IMR-90 (cell line): ENCODE data around the gene MARS1. TPM values are rescaled to one million over a fixed set of nuclear protein-coding genes. Genes with fewer than 3 reads are reported as not detected.

Experiments used
- ATAC-seq: fragments of 200-7000 bp; cut with Tn5 transposase; 2 replicates; pipeline ENCODE4 v1.9.1; 2020; ENCODE audit warnings: low read depth, mild to moderate bottlenecking, moderate library complexity
- BruUV-seq: library from RNA; stranded (reverse); fragments of 400-500 nt; replicated peaks from 2 replicates; lab custom pipeline; 2021; lab: Mats Ljungman, UMichigan
- CTCF ChIA-PET: fragments of 300-600 bp; formaldehyde crosslinking; extraction: SDS; loops from one replicate; lab custom pipeline; 2021; ENCODE audit warnings: antibody characterized with exemption; lab: Yijun Ruan, JAX
- POLR2A ChIA-PET: fragments of 300-600 bp; sonication (Branson Sonifier 250); formaldehyde crosslinking; loops from one replicate; lab custom pipeline; 2022; ENCODE audit warnings: antibody characterized with exemption; ENCODE audit not compliant: unreplicated experiment; lab: Charles Lee
- DNase-seq: peaks from one replicate; pipeline ENCODE4 v3.0.0; 2013
- H2AFZ ChIP-seq: replicated peaks from 2 replicates; pipeline ENCODE3; 2013; ENCODE audit warnings: low read length, mild to moderate bottlenecking; ENCODE audit not compliant: poor library complexity
- H2AK5ac ChIP-seq: 2 replicates; pipeline ENCODE4 v1.6.1; 2013; ENCODE audit warnings: low read depth, low read length, inconsistent platforms
- H2AK9ac ChIP-seq: replicated peaks from 2 replicates; pipeline ENCODE3; 2013; ENCODE audit warnings: mild to moderate bottlenecking, low read depth, low read length, moderate library complexity; ENCODE audit not compliant: poor library complexity
- H2BK120ac ChIP-seq: 2 replicates; pipeline ENCODE4 v1.6.1; 2013; ENCODE audit warnings: low read depth, low read length, inconsistent platforms
- H2BK15ac ChIP-seq: 3 replicates; pipeline ENCODE4 v1.6.1; 2013; ENCODE audit warnings: low read depth, low read length, inconsistent platforms
- H2BK20ac ChIP-seq: 2 replicates; pipeline ENCODE4 v1.6.1; 2013; ENCODE audit warnings: low read depth, mild to moderate bottlenecking, inconsistent platforms, low read length, moderate library complexity
- H2BK5ac ChIP-seq: 2 replicates; pipeline ENCODE4 v1.6.1; 2013; ENCODE audit warnings: mild to moderate bottlenecking, low read depth, low read length, inconsistent platforms; ENCODE audit not compliant: poor library complexity, severe bottlenecking
- H3K14ac ChIP-seq: replicated peaks from 2 replicates; pipeline ENCODE4 v1.6.1; 2013; ENCODE audit warnings: low read depth, low read length, inconsistent platforms
- H3K18ac ChIP-seq: 2 replicates; pipeline ENCODE4 v1.6.1; 2013; ENCODE audit warnings: low read depth, low read length, control low read depth
- H3K23ac ChIP-seq: 2 replicates; pipeline ENCODE4 v1.6.1; 2013; ENCODE audit warnings: low read depth, low read length, inconsistent platforms
- H3K27ac ChIP-seq: 2 replicates; pipeline ENCODE4 v1.5.1; 2013; ENCODE audit warnings: mild to moderate bottlenecking, control low read depth, low read length; ENCODE audit not compliant: insufficient read depth
- H3K27me3 ChIP-seq: 2 replicates; pipeline ENCODE4 v1.6.1; 2013; ENCODE audit warnings: low read length; ENCODE audit not compliant: control insufficient read depth, insufficient read depth
- H3K36me3 ChIP-seq: 2 replicates; pipeline ENCODE4 v1.6.1; 2013; ENCODE audit warnings: low read length, mixed read lengths; ENCODE audit not compliant: control insufficient read depth, insufficient read depth
- H3K4ac ChIP-seq: 2 replicates; pipeline ENCODE4 v1.6.1; 2013; ENCODE audit warnings: low read depth, low read length, inconsistent platforms
- H3K4me1 ChIP-seq: 2 replicates; pipeline ENCODE4 v1.6.1; 2013; ENCODE audit warnings: low read length, mixed read lengths; ENCODE audit not compliant: control insufficient read depth, insufficient read depth
- H3K4me2 ChIP-seq: 2 replicates; pipeline ENCODE4 v1.6.1; 2013; ENCODE audit warnings: low read depth, mild to moderate bottlenecking, control low read depth, low read length, moderate library complexity
- H3K4me3 ChIP-seq: 2 replicates; pipeline ENCODE4 v1.5.1; 2013; ENCODE audit warnings: low read depth, mild to moderate bottlenecking, control low read depth, low read length, moderate library complexity; ENCODE audit not compliant: insufficient read depth
- H3K56ac ChIP-seq: 2 replicates; pipeline ENCODE4 v1.6.1; 2013; ENCODE audit warnings: low read length, inconsistent platforms; ENCODE audit not compliant: insufficient read depth; ENCODE audit errors: extremely low read depth
- H3K79me1 ChIP-seq, 2 experiments: 2 replicates each; pipeline ENCODE4 v1.6.1; 2013; ENCODE audit warnings: low read length in 2 of 2, inconsistent platforms in 1 of 2, low read depth in 1 of 2
- H3K9ac ChIP-seq: 2 replicates; pipeline ENCODE4 v1.6.1; 2013; ENCODE audit warnings: low read depth, low read length, control low read depth
- H3K9me1 ChIP-seq: 2 replicates; pipeline ENCODE4 v1.6.1; 2013; ENCODE audit warnings: low read length, inconsistent platforms; ENCODE audit not compliant: insufficient read depth
- H3K9me3 ChIP-seq: 2 replicates; pipeline ENCODE4 v1.6.1; 2013; ENCODE audit warnings: low read length; ENCODE audit not compliant: control insufficient read depth, insufficient read depth
- H4K20me1 ChIP-seq: 2 replicates; pipeline ENCODE4 v1.6.1; 2013; ENCODE audit warnings: low read length, inconsistent platforms; ENCODE audit not compliant: insufficient read depth
- H4K5ac ChIP-seq: 2 replicates; pipeline ENCODE4 v1.6.1; 2013; ENCODE audit warnings: mild to moderate bottlenecking, low read depth, low read length, control low read depth
- H4K8ac ChIP-seq, 2 experiments: 2 replicates each; pipeline ENCODE4 v1.6.1; 2013; ENCODE audit warnings: low read depth in 2 of 2, low read length in 2 of 2, control low read depth in 1 of 2, inconsistent platforms in 1 of 2
- H4K91ac ChIP-seq: 2 replicates; pipeline ENCODE4 v1.6.1; 2013; ENCODE audit warnings: low read depth, low read length, inconsistent platforms; ENCODE audit not compliant: insufficient read depth
- CEBPB ChIP-seq: IDR thresholded peaks from 2 replicates; pipeline ENCODE4 v1.6.1; 2012; ENCODE audit warnings: low read depth, low read length, improper control_type of control experiment
- CHD1 ChIP-seq: IDR thresholded peaks from 2 replicates; pipeline ENCODE4 v1.6.1; 2012; ENCODE audit warnings: low read depth, low read length, improper control_type of control experiment
- FOS ChIP-seq: fragments of 150-350 bp; IDR thresholded peaks from 2 replicates; pipeline ENCODE4 v1.6.1; 2016; ENCODE audit warnings: low read depth, low read length
- MAFK ChIP-seq: IDR thresholded peaks from 2 replicates; pipeline ENCODE4 v1.6.1; 2012; ENCODE audit warnings: low read depth, low read length, improper control_type of control experiment
- MAZ ChIP-seq: IDR thresholded peaks from 2 replicates; pipeline ENCODE4 v1.6.1; 2012; ENCODE audit warnings: low read depth, mild to moderate bottlenecking, low read length, improper control_type of control experiment, moderate library complexity, borderline replicate concordance
- MXI1 ChIP-seq: IDR thresholded peaks from 2 replicates; pipeline ENCODE4 v1.6.1; 2012; ENCODE audit warnings: low read depth, mild to moderate bottlenecking, low read length, moderate library complexity, borderline replicate concordance
- NFE2L2 ChIP-seq: fragments of 150-350 bp; IDR thresholded peaks from 2 replicates; pipeline ENCODE4 v1.6.1; 2016; ENCODE audit warnings: low read depth, mild to moderate bottlenecking, low read length
- POLR2A ChIP-seq: IDR thresholded peaks from 2 replicates; pipeline ENCODE4 v1.6.1; 2012; ENCODE audit warnings: mild to moderate bottlenecking, low read depth, low read length
- RCOR1 ChIP-seq: IDR thresholded peaks from 2 replicates; pipeline ENCODE4 v1.6.1; 2012; ENCODE audit warnings: mild to moderate bottlenecking, low read length, improper control_type of control experiment; ENCODE audit not compliant: insufficient replicate concordance
- RFX5 ChIP-seq: IDR thresholded peaks from 2 replicates; pipeline ENCODE4 v1.8.0; 2012; ENCODE audit warnings: low read depth, mild to moderate bottlenecking, low read length, moderate library complexity
- WGBS, 2 experiments: methylation state at CpG; one replicate each; pipeline versions ENCODE4 v1.1.5 to v1.1.7; 2013; ENCODE audit warnings: missing lambda C conversion rate in 2 of 2; ENCODE audit not compliant: insufficient read length in 1 of 2; ENCODE audit errors: extremely low coverage in 2 of 2; 5-methylcytosine and 5-hydroxymethylcytosine counted together
- dilution Hi-C: fragments of 300-500 bp; cut with HindIII; formaldehyde crosslinking; loops from one replicate; pipeline ENCODE4 v1.14.3; 2018; ENCODE audit warnings: low sequenced_read_pairs; ENCODE audit not compliant: unreplicated experiment
- in situ Hi-C: fragments of 300-500 bp; cut with MboI; formaldehyde crosslinking; loops from 3 replicates; pipeline ENCODE4 v1.14.3; 2019; ENCODE audit warnings: low sequenced_read_pairs, inconsistent platforms, mixed read lengths
- intact Hi-C: fragments of 100-400 bp; cut with micrococcal nuclease; formaldehyde crosslinking; loops from 2 replicates; pipeline ENCODE4 v1.10.0; 2022
- polyA plus RNA-seq, 3 experiments: library from polyadenylated mRNA; depleted of rRNA; stranded (reverse); fragments of >200 nt; gene quantifications; 2 replicates each; pipeline ENCODE4 v1.2.3, GENCODE V29; 2012; ENCODE audit warnings: low replicate concordance in 1 of 3
- total RNA-seq: library from RNA; depleted of rRNA; stranded (reverse); fragments of >200 nt; gene quantifications from 2 replicates; pipeline ENCODE4 v1.2.3, GENCODE V29; 2012
- TF ChIP-seq, protein P1 (sequence below): fragments of 150-350 bp; IDR thresholded peaks from 2 replicates; pipeline ENCODE4 v1.6.1; 2016; ENCODE audit warnings: low read depth, mild to moderate bottlenecking, low read length, moderate library complexity, borderline replicate concordance
- TF ChIP-seq, protein P2 (sequence below): conservative IDR thresholded peaks from 2 replicates; pipeline ENCODE4 v1.5.1; 2012; ENCODE audit warnings: mild to moderate bottlenecking, low read depth, low read length, improper control_type of control experiment
- TF ChIP-seq, protein P3 (sequence below): fragments of 150-350 bp; IDR thresholded peaks from 2 replicates; pipeline ENCODE4 v1.6.1; 2017; ENCODE audit warnings: mild to moderate bottlenecking, antibody characterized with exemption, low read length, low read depth

Gene MARS1
- total and polyA plus RNA-seq, 2 of the 4 experiments (the other 2 are of a cell fraction): 156 to 164 TPM

DNA sequence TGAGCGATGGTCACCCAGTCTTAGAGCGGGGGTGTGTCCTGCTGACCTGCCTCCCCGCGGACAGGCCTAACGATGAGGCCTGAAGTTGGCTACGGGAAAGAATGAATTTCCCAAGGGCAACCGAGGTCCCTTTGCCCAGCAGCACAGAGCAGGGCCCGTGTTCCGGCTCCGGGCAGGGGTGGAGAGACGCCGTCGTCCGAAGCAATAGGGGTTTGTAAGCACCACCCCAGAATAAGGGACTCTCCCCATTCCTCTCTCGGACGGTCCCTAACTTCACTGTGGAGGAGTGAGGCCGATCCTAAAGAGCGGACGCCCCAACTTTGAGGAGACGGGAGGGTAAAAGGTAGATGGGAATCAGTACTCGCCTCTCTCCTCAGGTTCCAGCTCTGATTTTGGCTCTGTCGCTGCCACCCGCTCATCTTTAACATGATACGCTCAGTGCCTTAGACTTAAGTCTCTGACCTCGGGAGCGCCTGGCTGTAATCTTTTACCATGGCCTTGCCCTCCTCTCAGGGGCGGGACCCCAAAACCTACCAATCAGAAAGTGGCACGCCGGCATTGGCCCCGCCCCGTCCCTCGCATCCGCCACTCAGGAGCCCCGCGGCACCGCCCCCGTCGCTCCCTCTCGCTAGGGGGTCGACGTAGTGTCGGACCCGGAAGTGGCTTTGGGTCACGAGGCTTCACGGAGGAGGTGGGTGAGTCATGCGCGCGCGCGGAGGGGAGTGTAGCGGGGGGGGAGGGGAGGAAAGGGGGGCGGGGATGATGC, 32.4 kb downstream of the MARS1 start, which contains the start of gene DDIT3:
TSS of gene DDIT3 (minus strand) at position 462 of the 766 bp plus-strand sequence. CDS start 3,108 bp downstream, outside the sequence.
- Histone ChIP-seq H3K9me3 (no peaks in the 10 kb centered on the region), H3K4ac (peak within 1 kb of the TSS; percentile 100), H2BK120ac (peak within 1 kb of the TSS; percentile 99), H3K4me3 (peak within 1 kb of the TSS; percentile 95), H3K9me1 (peaks cover 14% of the 10 kb centered on the region), H2AFZ (peak within 1 kb of the TSS; percentile 89), H4K20me1 (peaks cover 73% of the 10 kb centered on the region), H3K27me3 (no peaks in the 10 kb centered on the region), H3K14ac (peak within 1 kb of the TSS; percentile 100), H4K5ac (peak within 1 kb of the TSS; percentile 97), H3K36me3 (peaks cover 42% of the 10 kb centered on the region), H3K79me1 (peaks cover 15 to 78% of the 10 kb centered on the region in 2 experiments; a peak in 3 of 4 replicates), H3K9ac (peak within 1 kb of the TSS; percentile 100), H2BK15ac (peak within 1 kb of the TSS; percentile 81; the same call in 2 of the 3 replicates), H2BK20ac (peak within 1 kb of the TSS; percentile 90), H3K27ac (peak within 1 kb of the TSS; percentile 99), H4K91ac (peak within 1 kb of the TSS; percentile 96), H3K56ac (peak within 1 kb of the TSS; percentile 98), H3K4me1 (peaks cover 22% of the 10 kb centered on the region), H2AK9ac (peak within 1 kb of the TSS; percentile 100), H3K23ac (peak within 1 kb of the TSS; percentile 100), H2BK5ac (peak within 1 kb of the TSS; percentile 98), H3K4me2 (peak within 1 kb of the TSS; percentile 87), H3K18ac (peak within 1 kb of the TSS; percentile 95), H4K8ac (peak within 1 kb of the TSS; percentile 69 to 100; a peak in 3 of 4 replicates), H2AK5ac (peak within 1 kb of the TSS; percentile 100)
- ChIA-PET CTCF (interaction anchor here (1.2 kb wide), 1 partner anchor 19 kb away, joined by 3 read pairs; no protein-coding TSS in a partner anchor), POLR2A (interaction anchor here (1.1 kb wide), 1 partner anchor 16 kb away, joined by 6 read pairs; no protein-coding TSS in a partner anchor)
- ATAC-seq (peak; percentile 72), DNase-seq (peak; percentile 98)
- dilution Hi-C loops (no loop called here), in situ Hi-C loops (no loop called here), intact Hi-C loops (no loop called here)
- TSS peak; percentile 89 for BruUV-seq
- WGBS, 2 experiments: 2% methylated on average over 8 of the region's 52 CpGs; no CpG with 5 or more reads in 1 of the 2 experiments
- TF ChIP-seq RCOR1 (no peak), CEBPB (no peak), POLR2A (peak; percentile 100), FOS (peak; percentile 89), MXI1 (0 out of 2 replicates have a peak, but pooled peaks have one; percentile 12), RFX5 (0 out of 2 replicates have a peak, but pooled peaks have one; percentile 6), MAZ (peak; percentile 95; the same call in 1 of the 2 replicates), NFE2L2 (no peak), MAFK (no peak), CHD1 (peak; percentile 94)
- TF ChIP-seq, protein P1, sequence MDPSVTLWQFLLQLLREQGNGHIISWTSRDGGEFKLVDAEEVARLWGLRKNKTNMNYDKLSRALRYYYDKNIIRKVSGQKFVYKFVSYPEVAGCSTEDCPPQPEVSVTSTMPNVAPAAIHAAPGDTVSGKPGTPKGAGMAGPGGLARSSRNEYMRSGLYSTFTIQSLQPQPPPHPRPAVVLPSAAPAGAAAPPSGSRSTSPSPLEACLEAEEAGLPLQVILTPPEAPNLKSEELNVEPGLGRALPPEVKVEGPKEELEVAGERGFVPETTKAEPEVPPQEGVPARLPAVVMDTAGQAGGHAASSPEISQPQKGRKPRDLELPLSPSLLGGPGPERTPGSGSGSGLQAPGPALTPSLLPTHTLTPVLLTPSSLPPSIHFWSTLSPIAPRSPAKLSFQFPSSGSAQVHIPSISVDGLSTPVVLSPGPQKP: no peak
- TF ChIP-seq, protein P2, sequence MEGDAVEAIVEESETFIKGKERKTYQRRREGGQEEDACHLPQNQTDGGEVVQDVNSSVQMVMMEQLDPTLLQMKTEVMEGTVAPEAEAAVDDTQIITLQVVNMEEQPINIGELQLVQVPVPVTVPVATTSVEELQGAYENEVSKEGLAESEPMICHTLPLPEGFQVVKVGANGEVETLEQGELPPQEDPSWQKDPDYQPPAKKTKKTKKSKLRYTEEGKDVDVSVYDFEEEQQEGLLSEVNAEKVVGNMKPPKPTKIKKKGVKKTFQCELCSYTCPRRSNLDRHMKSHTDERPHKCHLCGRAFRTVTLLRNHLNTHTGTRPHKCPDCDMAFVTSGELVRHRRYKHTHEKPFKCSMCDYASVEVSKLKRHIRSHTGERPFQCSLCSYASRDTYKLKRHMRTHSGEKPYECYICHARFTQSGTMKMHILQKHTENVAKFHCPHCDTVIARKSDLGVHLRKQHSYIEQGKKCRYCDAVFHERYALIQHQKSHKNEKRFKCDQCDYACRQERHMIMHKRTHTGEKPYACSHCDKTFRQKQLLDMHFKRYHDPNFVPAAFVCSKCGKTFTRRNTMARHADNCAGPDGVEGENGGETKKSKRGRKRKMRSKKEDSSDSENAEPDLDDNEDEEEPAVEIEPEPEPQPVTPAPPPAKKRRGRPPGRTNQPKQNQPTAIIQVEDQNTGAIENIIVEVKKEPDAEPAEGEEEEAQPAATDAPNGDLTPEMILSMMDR: no peak
- TF ChIP-seq, protein P3, sequence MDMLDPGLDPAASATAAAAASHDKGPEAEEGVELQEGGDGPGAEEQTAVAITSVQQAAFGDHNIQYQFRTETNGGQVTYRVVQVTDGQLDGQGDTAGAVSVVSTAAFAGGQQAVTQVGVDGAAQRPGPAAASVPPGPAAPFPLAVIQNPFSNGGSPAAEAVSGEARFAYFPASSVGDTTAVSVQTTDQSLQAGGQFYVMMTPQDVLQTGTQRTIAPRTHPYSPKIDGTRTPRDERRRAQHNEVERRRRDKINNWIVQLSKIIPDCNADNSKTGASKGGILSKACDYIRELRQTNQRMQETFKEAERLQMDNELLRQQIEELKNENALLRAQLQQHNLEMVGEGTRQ: peak; percentile 83
